SH-SY5Y (cell line): ENCODE data around the gene MEX3D.

Experiments
- GATA2 ChIP-seq: IDR thresholded peaks from 2 replicates; pipeline ENCODE4 v1.6.1; 2011; ENCODE audit warnings: mild to moderate bottlenecking, low read depth, low read length
- GATA3 ChIP-seq: IDR thresholded peaks from 2 replicates; pipeline ENCODE4 v1.6.1; 2011; ENCODE audit warnings: low read depth, mild to moderate bottlenecking, low read length, moderate library complexity

DNA sequence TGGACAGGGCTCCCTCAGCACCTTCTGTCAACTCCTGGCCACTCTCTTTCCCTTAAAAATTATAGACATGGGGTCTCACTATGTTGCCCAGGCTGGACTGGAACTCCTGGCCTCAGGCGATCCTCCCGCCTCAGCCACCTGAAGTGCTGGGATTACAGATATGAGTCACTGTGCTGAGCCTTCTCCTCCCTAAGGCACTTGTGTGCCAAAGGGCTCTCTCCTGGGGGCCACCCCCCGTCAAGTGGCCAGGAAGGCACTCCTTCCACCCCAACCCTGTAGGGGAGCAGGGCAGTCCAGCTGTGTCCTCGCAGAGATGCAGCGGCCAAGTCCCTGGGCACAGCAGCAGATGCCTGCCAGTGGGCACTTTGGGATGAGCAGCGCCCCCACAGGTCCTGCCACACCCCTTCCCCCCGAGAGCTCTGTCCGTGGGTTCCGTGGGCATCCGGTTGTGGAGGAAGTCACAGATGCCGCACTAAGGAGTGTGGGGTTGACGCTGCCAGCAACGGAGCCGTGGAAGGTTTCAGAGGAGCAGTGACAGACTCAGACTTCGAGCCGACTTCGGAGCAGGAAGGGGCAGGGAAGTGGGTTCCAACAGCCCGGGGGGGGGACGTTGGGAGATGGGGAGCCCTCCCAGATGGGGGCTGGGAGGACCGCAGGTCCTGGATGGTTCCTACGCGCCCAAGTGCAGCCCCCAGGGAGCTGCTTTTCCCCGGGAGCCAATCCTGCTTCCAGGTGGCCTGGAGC lies 40.4 kb upstream of the MEX3D start:
- no peak for TF ChIP-seq GATA2
- TF ChIP-seq GATA3: no peak
